Measurements from ENCODE around the gene EFNA5.

Gene EFNA5

DNA sequence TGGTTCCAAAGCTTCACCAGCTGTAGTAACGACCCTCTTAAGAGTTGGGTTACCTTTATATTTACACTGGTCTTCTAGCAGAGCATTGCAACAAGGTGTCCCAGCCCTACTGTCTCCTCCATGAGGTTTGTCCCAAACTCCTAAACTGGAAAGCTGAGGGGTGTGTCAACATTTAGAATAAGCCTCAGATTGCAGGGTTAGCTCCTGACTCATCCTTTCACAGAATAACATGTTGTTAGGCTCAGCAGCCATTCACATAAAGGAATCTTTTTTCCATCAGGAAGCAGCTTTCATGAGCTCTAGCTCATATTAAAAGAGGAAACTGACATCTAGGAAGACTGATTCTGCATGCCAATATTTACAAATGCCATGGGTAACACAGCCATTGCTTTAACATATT is 238.7 kb downstream of the EFNA5 start:
- H3K36me3 ChIP-seq (ENCODE audit: control insufficient read depth in 2 of 2, insufficient read depth in 1 of 2, low read length in 2 of 2): no peaks in the 10 kb centered on the region; a peak in 1 of 3 replicates
- H3K4me1 ChIP-seq (ENCODE audit: control insufficient read depth, insufficient read depth, low read length): peaks cover 20% of the 10 kb centered on the region
- ChIA-PET POLR2A (no interaction called here), CTCF (interaction anchor here (0.6 kb wide), 1 partner anchor 137 kb away, joined by 5 read pairs; no protein-coding TSS in a partner anchor)
- H3K27ac ChIP-seq (ENCODE audit: extremely low read depth, low read depth, low read length): no peak overlapping the region
- H3K9me3 ChIP-seq (ENCODE audit: control insufficient read depth, insufficient read depth, low read depth, low read length): no peaks in the 10 kb centered on the region
- H3K4me3 ChIP-seq (ENCODE audit: low read depth, low read length): no peak overlapping the region
- TF ChIP-seq ZBTB44 (tag by site-specific recombination; IDR thresholded peaks at IDR 0.05) (no peak), ZIC2 (tag by site-specific recombination; IDR thresholded peaks at IDR 0.05) (no peak), ZNF175 (tag by site-specific recombination; IDR thresholded peaks at IDR 0.05) (no peak), ZNF157 (tag by site-specific recombination; IDR thresholded peaks at IDR 0.05) (no peak), KLF9 (tag by site-specific recombination; IDR thresholded peaks at IDR 0.05; ENCODE audit: low read depth) (0 out of 2 replicates have a peak, but pooled peaks have one; percentile 23), MEIS1 (CRISPR knock-in tag; IDR thresholded peaks at IDR 0.05; ENCODE audit: borderline replicate concordance) (no peak), GFI1B (tag by site-specific recombination; IDR thresholded peaks at IDR 0.05) (no peak)

DNA sequence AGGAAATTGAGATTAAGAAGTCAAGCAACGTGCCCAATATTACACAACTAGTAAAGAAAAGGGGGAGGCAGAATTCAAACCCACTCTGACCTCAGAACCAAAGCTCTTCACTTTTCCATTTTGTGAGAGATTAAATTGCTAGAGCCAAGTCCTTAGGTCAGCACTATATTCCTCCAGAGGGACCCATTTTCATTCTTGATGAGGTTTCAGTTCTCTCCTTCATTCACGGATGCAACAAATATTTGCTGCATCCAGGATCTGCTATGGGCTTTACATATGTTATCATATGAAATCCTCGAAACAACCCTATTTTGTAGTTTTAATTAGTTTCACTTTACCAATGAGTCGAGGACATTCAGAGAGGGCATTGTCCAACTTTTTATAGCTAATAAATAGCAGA is 239.2 kb downstream of the EFNA5 start:
- TF ChIP-seq ZNF341 (tag by site-specific recombination; IDR thresholded peaks at IDR 0.05; ENCODE audit: low read depth): no peak
- TF ChIP-seq MYNN (tag by site-specific recombination; IDR thresholded peaks at IDR 0.05; ENCODE audit: borderline replicate concordance): no peak
- TF ChIP-seq ZNF529 (tag by site-specific recombination; IDR thresholded peaks at IDR 0.05; ENCODE audit: insufficient replicate concordance): no peak
- no peak for TF ChIP-seq ZNF777 (tag by site-specific recombination; IDR thresholded peaks at IDR 0.05; ENCODE audit: borderline replicate concordance)
- no peak for TF ChIP-seq ZNF549 (tag by site-specific recombination; IDR thresholded peaks at IDR 0.05)
- TF ChIP-seq, protein P1, sequence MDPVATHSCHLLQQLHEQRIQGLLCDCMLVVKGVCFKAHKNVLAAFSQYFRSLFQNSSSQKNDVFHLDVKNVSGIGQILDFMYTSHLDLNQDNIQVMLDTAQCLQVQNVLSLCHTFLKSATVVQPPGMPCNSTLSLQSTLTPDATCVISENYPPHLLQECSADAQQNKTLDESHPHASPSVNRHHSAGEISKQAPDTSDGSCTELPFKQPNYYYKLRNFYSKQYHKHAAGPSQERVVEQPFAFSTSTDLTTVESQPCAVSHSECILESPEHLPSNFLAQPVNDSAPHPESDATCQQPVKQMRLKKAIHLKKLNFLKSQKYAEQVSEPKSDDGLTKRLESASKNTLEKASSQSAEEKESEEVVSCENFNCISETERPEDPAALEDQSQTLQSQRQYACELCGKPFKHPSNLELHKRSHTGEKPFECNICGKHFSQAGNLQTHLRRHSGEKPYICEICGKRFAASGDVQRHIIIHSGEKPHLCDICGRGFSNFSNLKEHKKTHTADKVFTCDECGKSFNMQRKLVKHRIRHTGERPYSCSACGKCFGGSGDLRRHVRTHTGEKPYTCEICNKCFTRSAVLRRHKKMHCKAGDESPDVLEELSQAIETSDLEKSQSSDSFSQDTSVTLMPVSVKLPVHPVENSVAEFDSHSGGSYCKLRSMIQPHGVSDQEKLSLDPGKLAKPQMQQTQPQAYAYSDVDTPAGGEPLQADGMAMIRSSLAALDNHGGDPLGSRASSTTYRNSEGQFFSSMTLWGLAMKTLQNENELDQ (tag by site-specific recombination; IDR thresholded peaks at IDR 0.05; ENCODE audit: low read depth): no peak
- TF ChIP-seq ZNF837 (tag by site-specific recombination; IDR thresholded peaks at IDR 0.05): no peak
- TF ChIP-seq IKZF3 (tag by site-specific recombination; IDR thresholded peaks at IDR 0.05): no peak
- TF ChIP-seq ZNF112 (tag by site-specific recombination; IDR thresholded peaks at IDR 0.05): no peak
- TF ChIP-seq ZNF596 (tag by site-specific recombination; IDR thresholded peaks at IDR 0.05): no peak
- TF ChIP-seq GLIS2 (tag by site-specific recombination; IDR thresholded peaks at IDR 0.05): no peak
- TF ChIP-seq ZNF830 (tag by site-specific recombination; IDR thresholded peaks at IDR 0.05; ENCODE audit: low read depth): no peak
- TF ChIP-seq ZNF354C (tag by site-specific recombination; IDR thresholded peaks at IDR 0.05; ENCODE audit: borderline replicate concordance, low read depth): no peak
- no peak for TF ChIP-seq ZXDB (tag by site-specific recombination; IDR thresholded peaks at IDR 0.05)
- no peak for TF ChIP-seq ZNF488 (tag by site-specific recombination; IDR thresholded peaks at IDR 0.05)
- no peak for TF ChIP-seq ZNF561 (tag by site-specific recombination; IDR thresholded peaks at IDR 0.05; ENCODE audit: borderline replicate concordance)
- TF ChIP-seq, protein P2, sequence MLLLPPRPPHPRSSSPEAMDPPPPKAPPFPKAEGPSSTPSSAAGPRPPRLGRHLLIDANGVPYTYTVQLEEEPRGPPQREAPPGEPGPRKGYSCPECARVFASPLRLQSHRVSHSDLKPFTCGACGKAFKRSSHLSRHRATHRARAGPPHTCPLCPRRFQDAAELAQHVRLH (tag by site-specific recombination; IDR thresholded peaks at IDR 0.05): no peak
- no peak for TF ChIP-seq ZNF132 (tag by site-specific recombination; IDR thresholded peaks at IDR 0.05; ENCODE audit: borderline replicate concordance)
- TF ChIP-seq, protein P3, sequence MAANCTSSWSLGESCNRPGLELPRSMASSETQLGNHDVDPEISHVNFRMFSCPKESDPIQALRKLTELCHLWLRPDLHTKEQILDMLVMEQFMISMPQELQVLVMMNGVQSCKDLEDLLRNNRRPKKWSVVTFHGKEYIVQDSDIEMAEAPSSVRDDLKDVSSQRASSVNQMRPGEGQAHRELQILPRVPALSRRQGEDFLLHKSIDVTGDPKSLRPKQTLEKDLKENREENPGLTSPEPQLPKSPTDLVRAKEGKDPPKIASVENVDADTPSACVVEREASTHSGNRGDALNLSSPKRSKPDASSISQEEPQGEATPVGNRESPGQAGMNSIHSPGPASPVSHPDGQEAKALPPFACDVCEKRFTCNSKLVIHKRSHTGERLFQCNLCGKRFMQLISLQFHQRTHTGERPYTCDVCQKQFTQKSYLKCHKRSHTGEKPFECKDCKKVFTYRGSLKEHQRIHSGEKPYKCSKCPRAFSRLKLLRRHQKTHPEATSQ (tag by site-specific recombination; IDR thresholded peaks at IDR 0.05): no peak
- POLR2A ChIA-PET: no interaction called here
- Histone ChIP-seq H3K4me1 (ENCODE audit: control insufficient read depth, insufficient read depth, low read length) (peaks cover 17% of the 10 kb centered on the region), H3K36me3 (ENCODE audit: control insufficient read depth in 2 of 2, insufficient read depth in 1 of 2, low read length in 2 of 2) (no peaks in the 10 kb centered on the region; a peak in 1 of 3 replicates), H3K9me3 (ENCODE audit: control insufficient read depth, insufficient read depth, low read depth, low read length) (no peaks in the 10 kb centered on the region), H3K27ac (ENCODE audit: extremely low read depth, low read depth, low read length) (no peak overlapping the region), H3K4me3 (ENCODE audit: low read depth, low read length) (no peak overlapping the region)
- CTCF ChIA-PET: interaction anchor here (0.6 kb wide), 1 partner anchor 138 kb away, joined by 5 read pairs; no protein-coding TSS in a partner anchor

Measured in HEK293 (cell line).